Breast epithelium (tissue), 4 donors: ENCODE data around the gene OLIG3. TPM values are rescaled to one million over a fixed set of nuclear protein-coding genes. Genes with fewer than 3 reads are reported as not detected.
A peak's percentile ranks its signal among the peaks of the same experiment; 100 is the strongest.

Source experiments
- DNase-seq, 2 donors: peaks; one replicate each; pipeline ENCODE4 v3.0.0-alpha.2; 2019; ENCODE audit warnings: low spot score in 2 of 2
- H3K27ac ChIP-seq, 2 donors: fragments of 200-600 bp; sonication (generic) in 1 of 2; one replicate each; pipeline ENCODE4 v1.5.1; 2016 to 2019; ENCODE audit warnings: mild to moderate bottlenecking in 1 of 2
- H3K27me3 ChIP-seq, 2 donors: fragments of 200-600 bp; sonication (generic) in 1 of 2; one replicate each; pipeline versions ENCODE4 v1.5.1 to v1.6.0; 2017 to 2019; ENCODE audit warnings: control low read depth in 1 of 2, mild to moderate bottlenecking in 1 of 2
- H3K36me3 ChIP-seq: fragments of 200-600 bp; one replicate; pipeline ENCODE4 v1.5.1; 2019
- H3K4me1 ChIP-seq, 2 donors: fragments of 200-600 bp; sonication (generic); one replicate each; pipeline ENCODE4 v1.5.1; 2016 to 2019; ENCODE audit warnings: control low read depth in 1 of 2
- H3K4me3 ChIP-seq, 3 donors: fragments of 200-600 bp; sonication (generic); 1 replicate in 2 of 3; 2 replicates in 1 of 3; pipeline ENCODE4 v1.5.1; 2016 to 2019; ENCODE audit warnings: mild to moderate bottlenecking in 3 of 3, moderate library complexity in 2 of 3
- H3K9me3 ChIP-seq, 2 donors: fragments of 200-600 bp; sonication (generic) in 1 of 2; one replicate each; pipeline ENCODE4 v1.5.1; 2016 to 2019; ENCODE audit warnings: control low read depth in 1 of 2
- CTCF ChIP-seq, 3 donors: fragments of 450-650 bp; IDR thresholded peaks; one replicate each; pipeline ENCODE4 v1.5.1; 2016 to 2017; ENCODE audit warnings: antibody characterized with exemption in 3 of 3, mild to moderate bottlenecking in 3 of 3, moderate library complexity in 3 of 3
- POLR2A ChIP-seq: fragments of 450-650 bp; IDR thresholded peaks from one replicate; pipeline ENCODE4 v1.6.1; 2016; ENCODE audit warnings: antibody characterized with exemption, mild to moderate bottlenecking, moderate library complexity
- POLR2AphosphoS5 ChIP-seq, 3 donors: sonication (generic); formaldehyde crosslinking; IDR thresholded peaks; one replicate each; pipeline ENCODE4 v1.6.1; 2017; ENCODE audit warnings: antibody characterized with exemption in 3 of 3
- intact Hi-C: fragments of 100-400 bp; cut with DNase I; formaldehyde crosslinking; loops from one replicate; pipeline ENCODE4 v1.15.1; 2023; ENCODE audit warnings: low total_unique reads
- total RNA-seq, 3 donors: library from RNA; depleted of rRNA; stranded (reverse); fragments of >200 nt; gene quantifications; one replicate each; pipeline ENCODE4 v1.1.0, GENCODE V29; 2016

OLIG3 gene
- total RNA-seq, 3 donors from 2014 or later, result not detected

- intact Hi-C loops, result no loop called here
- Histone ChIP-seq H3K27ac (no peak overlapping the region), H3K4me3 (no peak overlapping the region), H3K27me3 (peaks cover 5 to 67% of the 10 kb centered on the region in 2 donors), H3K4me1 (peaks cover 0 to 7% of the 10 kb centered on the region in 2 donors), H3K9me3 (no peaks in the 10 kb centered on the region), H3K36me3 (no peaks in the 10 kb centered on the region)
- TF ChIP-seq CTCF (IDR thresholded peaks at IDR 0.05) (no peak), POLR2A (no peak), POLR2AphosphoS5 (IDR thresholded peaks at IDR 0.05) (no peak)
- DNase-seq, result no peak
Observed at GRCh38 chr6:137498481-137499190, 4.4 kb upstream of the OLIG3 start.

GRCh38 chr6:137497721-137498463, 3.7 kb upstream of the OLIG3 start:
- H3K4me3 ChIP-seq, result peak overlapping the region in 2 of 3 donors; percentile 29 to 64
- H3K27ac ChIP-seq, result no peak overlapping the region
- intact Hi-C loops, result no loop called here
- peaks cover 3 to 7% of the 10 kb centered on the region in 2 donors for H3K4me1 ChIP-seq
- peaks cover 5 to 74% of the 10 kb centered on the region in 2 donors for H3K27me3 ChIP-seq
- DNase-seq, result no peak
- H3K9me3 ChIP-seq, result no peaks in the 10 kb centered on the region
- TF ChIP-seq POLR2A (no peak), POLR2AphosphoS5 (IDR thresholded peaks at IDR 0.05) (no peak), CTCF (IDR thresholded peaks at IDR 0.05) (no peak)
- H3K36me3 ChIP-seq, result no peaks in the 10 kb centered on the region

GRCh38 chr6:137496909-137497720, 2.9 kb upstream of the OLIG3 start:
- H3K4me1 ChIP-seq, result peaks cover 3 to 7% of the 10 kb centered on the region in 2 donors
- no peak for DNase-seq
- no peaks in the 10 kb centered on the region for H3K36me3 ChIP-seq
- peak overlapping the region in 2 of 3 donors; percentile 29 to 64 for H3K4me3 ChIP-seq
- H3K9me3 ChIP-seq, result no peaks in the 10 kb centered on the region
- H3K27me3 ChIP-seq, result peaks cover 5 to 82% of the 10 kb centered on the region in 2 donors
- no peak overlapping the region for H3K27ac ChIP-seq
- intact Hi-C loops, result no loop called here
- TF ChIP-seq POLR2AphosphoS5 (IDR thresholded peaks at IDR 0.05) (no peak), POLR2A (no peak)

GRCh38 chr6:137496368-137496767, 2.2 kb upstream of the OLIG3 start:
- no peak overlapping the region for H3K4me3 ChIP-seq
- intact Hi-C loops, result no loop called here
- H3K9me3 ChIP-seq, result no peaks in the 10 kb centered on the region
- H3K4me1 ChIP-seq, result peaks cover 3 to 7% of the 10 kb centered on the region in 2 donors
- peaks cover 5 to 86% of the 10 kb centered on the region in 2 donors for H3K27me3 ChIP-seq
- H3K27ac ChIP-seq, result no peak overlapping the region
- no peaks in the 10 kb centered on the region for H3K36me3 ChIP-seq
- no peak for DNase-seq
- TF ChIP-seq POLR2A (no peak), CTCF (IDR thresholded peaks at IDR 0.05) (no peak), POLR2AphosphoS5 (IDR thresholded peaks at IDR 0.05) (no peak)

GRCh38 chr6:137495703-137496336, 1.6 kb upstream of the OLIG3 start:
- intact Hi-C loops, result no loop called here
- peaks cover 3 to 7% of the 10 kb centered on the region in 2 donors for H3K4me1 ChIP-seq
- H3K4me3 ChIP-seq, result peak overlapping the region in 1 of 3 donors; percentile 9
- peaks cover 5 to 91% of the 10 kb centered on the region in 2 donors for H3K27me3 ChIP-seq
- no peaks in the 10 kb centered on the region for H3K36me3 ChIP-seq
- no peaks in the 10 kb centered on the region for H3K9me3 ChIP-seq
- no peak overlapping the region for H3K27ac ChIP-seq
- TF ChIP-seq POLR2A, result no peak
- TF ChIP-seq CTCF (IDR thresholded peaks at IDR 0.05), result no peak
- no peak for TF ChIP-seq POLR2AphosphoS5 (IDR thresholded peaks at IDR 0.05)
- DNase-seq, result no peak
